Skin of body (tissue), 2 donors: ENCODE measurements around the gene MRGPRD. TPM values are rescaled to one million over a fixed set of nuclear protein-coding genes. Genes with fewer than 3 reads are reported as not detected.

Source experiments
- DNase-seq: peaks from one replicate; lab custom pipeline; 2025; lab: John Stamatoyannopoulos, UW
- total RNA-seq: library from RNA; depleted of rRNA; stranded (reverse); fragments of >200 nt; gene quantifications from one replicate; pipeline ENCODE4 v1.2.3, GENCODE V29; 2014

Gene MRGPRD
- total RNA-seq, 1 donor from 2014 or later: not detected

- no peak for DNase-seq
These were observed 47.7 kb downstream of the MRGPRD start for GRCh38 chr11:68932933-68933577.

GRCh38 chr11:68932358-68932757 lies 48.4 kb downstream of the MRGPRD start:
- DNase-seq: no peak

GRCh38 chr11:68931911-68932310 lies 48.9 kb downstream of the MRGPRD start:
- DNase-seq: no peak

- no peak for DNase-seq
These were observed 49.6 kb downstream of the MRGPRD start for GRCh38 chr11:68930991-68931855.

Other genes starting within 250 kb of the MRGPRD start
- 1.1 TPM for gene TESMIN, start 229.5 kb downstream of the MRGPRD start, total RNA-seq
- gene CPT1A, start 139.1 kb downstream of the MRGPRD start, total RNA-seq: 13.6 TPM
- 42.9 TPM for gene MRPL21, start 77.2 kb downstream of the MRGPRD start, total RNA-seq
- 11.0 TPM for gene IGHMBP2, start 77.1 kb downstream of the MRGPRD start, total RNA-seq
- 13.0 TPM for gene MRGPRF, start 32.3 kb upstream of the MRGPRD start, total RNA-seq
- 8.6 TPM for gene TPCN2, start 67.9 kb upstream of the MRGPRD start, total RNA-seq
- gene SMIM38, start 174.9 kb upstream of the MRGPRD start, total RNA-seq: 0.69 TPM